ENCODE results near the gene SOX8. TPM values are rescaled to one million over a fixed set of nuclear protein-coding genes. Genes with fewer than 3 reads are reported as not detected.

The SOX8 gene
- total and polyA plus RNA-seq, 7 donors = under 0.01 to 3.4 (median 2.7) TPM; not detected in 1

GRCh38 chr16:986411-986810 is 4.8 kb downstream of the SOX8 start:
- Histone ChIP-seq H3K36me3 (no peaks in the 10 kb centered on the region), H3K9me3 (no peaks in the 10 kb centered on the region), H3K4me3 (no peak overlapping the region), H3K27ac (no peak overlapping the region), H3K27me3 (peaks cover 11 to 60% (median 27%) of the 10 kb centered on the region in 3 donors), H3K4me1 (peaks cover 0 to 11% (median 9%) of the 10 kb centered on the region in 4 donors)
- DNase-seq = no peak
- 59 to 78% methylated on average over 8 of the region's 8 CpGs for WGBS, 2 donors
- intact Hi-C loops (cut with DNase I) = no loop called here
- TF ChIP-seq EP300 (IDR thresholded peaks at IDR 0.05) (no peak), CTCF (IDR thresholded peaks at IDR 0.05) (no peak), POLR2AphosphoS5 (IDR thresholded peaks at IDR 0.05) (no peak), POLR2A (IDR thresholded peaks at IDR 0.05) (no peak)

- Histone ChIP-seq H3K27ac (no peak overlapping the region), H3K36me3 (no peaks in the 10 kb centered on the region), H3K4me3 (no peak overlapping the region), H3K27me3 (peaks cover 7 to 53% (median 22%) of the 10 kb centered on the region in 3 donors), H3K4me1 (peaks cover 0 to 6% (median 4%) of the 10 kb centered on the region in 4 donors), H3K9me3 (no peaks in the 10 kb centered on the region)
- no peak for TF ChIP-seq POLR2AphosphoS5 (IDR thresholded peaks at IDR 0.05)
- no peak for TF ChIP-seq POLR2A (IDR thresholded peaks at IDR 0.05)
- no peak for TF ChIP-seq EP300 (IDR thresholded peaks at IDR 0.05)
- no peak for TF ChIP-seq CTCF (IDR thresholded peaks at IDR 0.05)
- intact Hi-C loops (cut with DNase I) = no loop called here
- WGBS, 2 donors = 83 to 88% methylated on average over 44 of the region's 44 CpGs
- DNase-seq = no peak
Measured at GRCh38 chr16:986925-987582, 5.5 kb downstream of the SOX8 start.

- 70 to 91% methylated on average over 17 of the region's 17 CpGs for whole genome bisulfite sequencing, 2 donors
- intact Hi-C loops (cut with DNase I) = no loop called here
- Histone ChIP-seq H3K36me3 (no peaks in the 10 kb centered on the region), H3K4me3 (no peak overlapping the region), H3K4me1 (no peaks in the 10 kb centered on the region), H3K27me3 (peaks cover 0 to 45% (median 14%) of the 10 kb centered on the region in 3 donors), H3K27ac (no peak overlapping the region), H3K9me3 (no peaks in the 10 kb centered on the region)
- no peak for DNase-seq
- TF ChIP-seq EP300 (IDR thresholded peaks at IDR 0.05) (no peak), POLR2A (IDR thresholded peaks at IDR 0.05) (no peak), CTCF (IDR thresholded peaks at IDR 0.05) (no peak), POLR2AphosphoS5 (IDR thresholded peaks at IDR 0.05) (no peak)
Measured at GRCh38 chr16:987906-988305, 6.3 kb downstream of the SOX8 start.

- intact Hi-C loops (cut with DNase I) = no loop called here
- Histone ChIP-seq H3K9me3 (no peaks in the 10 kb centered on the region), H3K27ac (no peak overlapping the region), H3K4me3 (no peak overlapping the region), H3K27me3 (peaks cover 0 to 37% (median 6%) of the 10 kb centered on the region in 3 donors), H3K4me1 (no peaks in the 10 kb centered on the region), H3K36me3 (no peaks in the 10 kb centered on the region)
- 66 to 77% methylated on average over 35 of the region's 35 CpGs for WGBS, 2 donors
- DNase-seq = no peak
- TF ChIP-seq EP300 (IDR thresholded peaks at IDR 0.05) (no peak), POLR2A (IDR thresholded peaks at IDR 0.05) (no peak), POLR2AphosphoS5 (IDR thresholded peaks at IDR 0.05) (no peak), CTCF (IDR thresholded peaks at IDR 0.05) (no peak)
Measured at GRCh38 chr16:988471-989353, 7.1 kb downstream of the SOX8 start.

Measured in sigmoid colon (tissue), 7 donors.